HG02678 (cell line): Measurements from ENCODE around the gene SMIM5.
A peak's percentile ranks its signal among the peaks of the same experiment; 100 is the strongest.

Experiments
- ATAC-seq: cut with Tn5 transposase; IDR thresholded peaks from one replicate; pipeline ENCODE4 v1.9.1; 2021; ENCODE audit warnings: mild to moderate bottlenecking, moderate library complexity; ENCODE audit not compliant: unreplicated experiment

SMIM5 gene

DNA sequence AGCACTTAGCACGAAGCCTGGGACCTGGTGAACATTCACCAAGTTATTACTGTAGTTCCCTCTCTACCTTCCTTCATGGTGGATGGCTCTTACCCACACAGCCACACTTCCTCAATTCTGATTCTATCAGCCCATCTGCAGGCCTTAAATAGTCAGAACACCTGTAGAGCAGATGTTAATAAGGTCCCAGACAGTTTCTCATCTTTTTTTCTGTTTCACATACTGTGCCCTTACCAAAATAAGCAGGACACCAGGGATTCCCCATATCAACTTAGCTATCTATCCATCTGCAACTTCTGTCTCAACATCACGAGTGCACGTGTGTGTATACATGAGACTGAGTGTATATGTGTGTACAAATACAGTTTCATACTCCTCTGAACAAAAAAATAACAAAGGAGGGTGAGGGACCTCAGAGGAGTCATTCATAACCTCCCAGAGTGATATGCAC, 30.9 kb downstream of the SMIM5 start:
- peak; percentile 67 for ATAC-seq

DNA sequence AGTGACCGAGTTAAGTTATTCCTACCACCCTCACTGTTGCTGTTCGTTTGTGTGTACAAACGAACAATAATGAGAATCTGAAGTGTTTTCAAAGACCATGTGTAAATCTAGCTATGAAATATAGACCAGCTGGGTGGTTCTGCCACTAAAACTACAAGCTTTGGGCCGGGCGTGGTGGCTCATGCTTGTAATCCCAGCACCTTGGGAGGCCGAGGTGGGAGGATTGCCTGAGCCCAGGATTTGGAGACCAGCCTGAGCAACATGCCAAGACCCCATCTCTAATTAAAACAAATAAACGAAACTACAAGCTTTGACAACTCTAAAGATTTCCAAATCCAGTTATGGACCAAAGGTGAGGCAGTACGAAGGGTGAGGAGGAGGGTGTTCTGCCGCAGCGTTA, 32.7 kb downstream of the SMIM5 start:
- ATAC-seq, result no peak

DNA sequence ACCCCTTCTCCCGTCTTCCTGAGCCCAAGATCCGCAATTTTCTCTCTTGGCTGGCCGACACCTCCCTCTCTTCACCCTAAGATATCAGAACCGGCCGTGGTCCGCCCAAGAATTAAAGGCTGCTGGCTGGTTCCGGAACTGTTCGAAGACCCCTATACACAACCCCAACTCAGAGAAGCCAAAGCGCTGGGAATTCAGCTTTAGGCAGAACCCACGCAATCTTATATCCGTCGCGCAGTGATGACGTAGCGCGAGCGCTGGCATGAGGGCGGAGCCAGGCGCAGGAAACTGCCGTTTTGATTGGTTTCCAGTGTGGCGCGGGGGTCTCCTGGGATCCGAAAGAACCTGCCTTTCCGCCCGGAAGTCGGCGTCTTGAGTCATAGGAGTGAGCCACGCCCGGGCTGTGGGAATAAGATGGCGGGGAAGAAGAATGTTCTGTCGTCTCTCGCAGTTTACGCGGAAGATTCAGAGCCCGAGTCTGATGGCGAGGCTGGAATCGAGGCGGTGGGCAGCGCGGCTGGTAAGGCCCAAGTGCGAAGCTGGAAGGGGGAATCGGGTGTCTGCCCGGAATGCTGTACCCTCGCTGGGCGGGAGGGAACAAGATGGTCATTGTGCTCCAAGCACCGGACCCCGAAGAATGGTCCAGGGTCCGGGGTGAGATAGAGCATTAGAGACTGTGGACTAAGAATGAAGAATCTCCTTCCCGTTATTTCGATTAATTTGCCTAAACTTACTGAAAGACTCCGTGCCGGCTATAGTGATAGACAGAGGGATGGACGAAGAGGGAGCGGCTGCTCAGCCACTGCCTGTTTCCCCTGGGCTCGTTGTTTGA, 33.9 kb downstream of the SMIM5 start, which contains the start of the genes RECQL5 and SAP30BP:
RECQL5 (minus strand) TSS at position 196 of the 832 bp plus-strand sequence. CDS start 597 bp downstream, outside the sequence.
SAP30BP (plus strand) TSS at position 380 of the 832 bp plus-strand sequence; CDS start at position 415, 35 bp downstream.
- ATAC-seq, result peak; percentile 78

DNA sequence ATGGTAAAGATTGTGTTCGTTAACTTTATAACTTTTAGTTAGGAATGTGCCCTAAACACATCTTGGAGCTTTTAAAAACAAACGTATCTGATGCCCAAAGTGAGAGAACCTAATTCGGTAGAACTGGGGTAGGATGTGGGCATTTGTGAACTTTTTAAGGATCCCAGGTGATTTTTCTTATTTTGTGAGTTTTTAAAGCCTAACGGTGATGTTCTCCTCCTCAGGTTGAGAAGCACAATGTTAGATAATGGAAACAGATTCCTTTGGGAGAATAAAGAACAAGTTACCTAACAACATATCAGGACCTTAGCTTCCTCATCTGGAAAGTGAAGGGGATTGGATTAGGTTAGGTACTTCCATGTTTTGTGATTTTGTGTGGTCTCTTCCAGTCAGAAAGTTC, 34.6 kb downstream of the SMIM5 start:
- no peak for ATAC-seq

DNA sequence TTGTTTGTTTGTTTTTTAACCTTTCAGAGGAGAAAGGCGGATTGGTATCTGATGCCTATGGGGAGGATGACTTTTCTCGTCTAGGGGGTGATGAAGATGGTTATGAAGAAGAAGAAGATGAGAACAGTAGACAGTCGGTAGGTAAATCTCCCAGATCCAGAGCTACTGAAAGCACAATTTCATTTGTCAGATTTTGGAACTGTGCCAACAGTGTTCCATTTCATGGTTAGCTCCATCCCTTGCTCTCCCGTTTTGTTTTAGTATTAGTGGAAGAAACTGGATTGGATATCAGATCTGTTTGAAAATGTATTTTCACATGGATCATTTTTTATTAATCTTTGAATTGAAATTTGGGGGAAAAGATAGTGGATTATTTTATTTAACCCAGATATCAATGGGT, 35.3 kb downstream of the SMIM5 start:
- no peak for ATAC-seq

DNA sequence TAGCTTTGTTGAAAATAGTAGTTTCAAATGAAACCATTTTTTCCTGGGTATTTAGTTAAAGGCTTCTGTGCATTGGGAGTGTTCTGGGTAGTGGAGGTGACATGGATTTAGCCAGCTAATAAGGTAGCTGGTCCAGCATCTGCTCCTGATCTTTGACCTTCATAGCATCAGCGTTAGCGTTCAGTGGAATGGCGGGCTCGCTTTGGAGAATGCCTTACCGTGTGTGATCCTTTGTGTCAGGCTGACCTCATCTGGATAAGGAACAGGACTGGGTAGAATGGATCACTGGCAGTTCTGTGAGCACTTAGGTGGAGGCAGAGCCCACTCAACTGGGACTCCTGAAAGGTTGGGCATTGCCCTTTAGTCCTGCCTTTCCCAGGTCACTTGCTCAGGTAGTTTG, 37.6 kb downstream of the SMIM5 start:
- ATAC-seq, result no peak

DNA sequence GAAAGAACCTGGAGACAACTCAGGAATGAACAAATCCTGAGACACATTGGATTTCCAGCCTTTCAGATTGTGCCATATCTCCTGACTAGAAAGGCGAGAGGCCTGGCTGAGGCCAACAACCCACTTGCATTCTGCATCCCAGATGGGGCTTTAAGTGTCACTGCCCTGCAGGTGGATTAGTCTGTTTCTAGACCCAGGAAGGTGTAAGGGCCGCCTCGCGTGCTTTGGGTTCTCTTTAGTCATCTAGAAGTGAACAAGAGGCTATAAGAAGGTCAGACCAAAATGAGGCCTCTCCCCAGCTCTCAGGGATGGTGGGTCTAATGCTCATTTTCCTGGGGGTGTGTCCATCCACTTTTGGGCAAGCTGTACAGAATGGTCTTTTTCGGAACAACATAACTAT, 38.8 kb downstream of the SMIM5 start:
- no peak for ATAC-seq

DNA sequence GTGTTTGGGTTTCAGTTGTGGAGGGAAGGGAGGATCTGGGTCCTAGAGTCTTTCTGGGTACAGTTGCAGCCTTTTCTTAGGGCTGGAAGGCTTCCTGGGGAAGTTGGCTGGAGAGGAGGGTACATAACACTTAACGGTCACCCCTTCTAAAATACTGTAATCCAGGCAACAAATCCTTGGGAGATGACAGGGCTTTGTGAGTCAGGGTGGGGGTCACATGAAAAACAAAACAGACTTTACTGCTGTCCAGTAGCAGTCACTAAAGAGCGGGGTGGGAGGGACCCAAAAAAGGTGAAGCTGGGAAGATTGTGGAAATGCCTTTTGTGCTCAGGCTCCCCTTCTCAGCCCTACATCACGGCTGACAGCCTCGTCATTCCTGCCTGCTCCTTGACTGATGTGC, 40.3 kb downstream of the SMIM5 start:
- no peak for ATAC-seq

DNA sequence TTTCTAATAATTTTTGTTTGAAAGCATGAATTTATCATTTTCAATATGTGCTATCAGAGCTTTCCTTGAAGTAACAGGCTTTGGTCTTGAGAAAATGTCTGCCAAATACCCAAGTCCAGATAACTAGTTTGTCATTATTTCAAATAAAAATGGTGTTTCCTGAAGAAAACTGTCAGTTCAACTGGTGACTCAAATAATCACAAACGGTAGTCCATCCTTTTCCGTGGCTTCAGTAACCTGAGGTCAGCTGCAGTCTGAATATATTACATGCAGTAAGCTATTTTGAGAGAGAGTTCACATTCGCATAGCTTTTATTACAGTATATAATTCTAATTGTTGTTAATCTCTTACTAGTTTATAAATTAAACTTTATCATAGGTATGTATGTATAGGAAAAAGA, 43.2 kb downstream of the SMIM5 start:
- no peak for ATAC-seq

DNA sequence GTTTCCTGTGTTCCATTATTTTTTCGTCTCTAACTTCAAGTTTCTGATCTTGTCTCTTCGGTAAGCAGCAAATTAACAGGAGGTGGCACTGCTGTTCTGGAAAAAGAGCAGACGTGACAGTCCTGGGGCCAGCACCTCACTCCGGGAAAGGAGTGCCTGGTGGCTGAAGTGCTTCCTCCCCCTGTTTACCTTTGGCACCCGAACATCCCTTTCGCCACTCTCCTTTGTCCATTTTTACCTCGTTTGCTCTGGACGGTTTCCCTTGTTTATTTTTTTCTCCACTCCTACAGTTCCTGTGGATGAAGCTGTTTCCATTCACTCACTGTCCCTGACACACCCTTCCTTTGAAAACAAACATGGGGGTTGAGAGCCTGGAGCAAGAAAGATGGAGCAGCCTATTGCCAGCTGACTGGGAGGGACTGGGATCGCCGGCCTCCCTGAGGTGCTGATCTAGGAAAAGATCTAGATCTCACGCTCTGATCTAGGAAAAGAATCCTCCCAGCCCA, 46.5 kb downstream of the SMIM5 start:
- no peak for ATAC-seq

DNA sequence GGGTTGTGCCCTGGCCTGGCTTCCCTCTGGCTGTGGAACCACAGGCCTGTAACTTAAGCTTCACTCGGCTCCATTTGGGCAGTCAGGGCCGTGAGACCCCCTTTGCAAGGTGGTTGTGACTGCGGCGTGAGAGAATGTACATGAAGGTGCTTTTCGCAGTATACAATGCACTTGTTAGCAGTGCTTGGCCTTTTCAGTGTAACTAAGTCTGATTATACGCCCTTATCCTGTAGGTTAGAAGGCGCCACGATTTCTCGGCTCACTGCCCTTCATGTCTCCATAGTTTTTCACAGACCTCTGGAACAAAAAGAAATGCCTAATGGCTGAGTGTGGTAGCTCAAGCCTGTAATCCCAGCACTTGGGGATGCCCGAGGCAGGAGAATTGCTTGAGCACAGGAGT, 47.2 kb downstream of the SMIM5 start:
- no peak for ATAC-seq

DNA sequence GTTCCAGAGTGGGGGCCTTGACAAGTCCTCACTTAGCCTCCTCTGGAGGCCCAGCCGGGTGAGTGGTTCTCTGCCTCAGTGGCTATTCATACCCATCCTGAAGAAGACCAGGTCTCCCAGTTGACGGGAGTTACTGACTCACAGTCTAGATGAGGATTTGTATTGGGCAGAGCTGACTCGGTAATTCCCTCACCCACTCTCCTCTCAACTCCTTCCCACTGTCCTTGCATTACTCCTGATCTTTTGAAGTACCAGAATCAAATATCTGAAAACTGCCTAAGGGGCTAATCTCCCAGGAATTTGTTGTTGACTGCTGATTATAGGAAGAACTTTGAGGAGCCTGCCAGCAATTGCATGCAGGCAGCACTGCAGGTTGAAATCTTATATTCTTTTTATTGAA, 48.1 kb downstream of the SMIM5 start:
- ATAC-seq, result no peak

DNA sequence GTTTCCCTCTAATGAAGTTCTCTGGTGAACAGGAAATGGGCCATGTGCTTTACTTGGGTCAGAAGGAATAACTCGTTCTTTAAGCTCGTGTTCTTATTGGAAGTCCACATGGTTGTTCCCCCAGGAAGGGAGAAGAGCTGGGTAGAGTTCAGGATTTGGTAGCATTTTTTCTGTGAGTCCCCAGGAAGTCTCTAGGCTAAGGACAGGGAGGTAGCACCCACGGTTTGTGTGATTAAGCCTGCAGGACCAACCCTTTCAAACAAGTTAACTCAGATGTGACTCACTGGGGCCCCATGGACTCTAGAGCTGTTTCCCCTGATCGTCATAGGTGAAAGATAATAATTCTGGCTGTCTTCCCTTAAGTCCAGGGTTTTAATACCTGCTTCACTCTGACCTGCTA, 50.3 kb downstream of the SMIM5 start:
- no peak for ATAC-seq

DNA sequence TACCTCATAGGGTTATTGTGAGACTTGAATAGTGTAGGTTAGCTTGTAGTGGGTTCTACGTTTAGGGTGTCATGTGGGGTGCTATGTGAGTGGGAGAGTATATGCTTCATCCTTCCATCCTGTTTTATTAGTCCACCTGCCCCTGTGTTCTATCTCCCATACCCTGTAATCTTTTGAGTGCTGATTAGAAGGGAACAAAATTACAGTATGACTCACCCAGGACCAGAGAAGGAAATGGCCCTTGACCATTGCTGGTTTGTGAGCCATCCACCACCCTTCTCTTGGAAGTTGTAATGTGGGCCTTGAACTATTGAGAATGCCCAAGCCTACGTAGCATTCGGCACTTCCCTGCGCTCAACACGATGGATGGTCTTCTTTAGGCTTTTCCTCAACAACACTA, 51.0 kb downstream of the SMIM5 start:
- ATAC-seq, result no peak

DNA sequence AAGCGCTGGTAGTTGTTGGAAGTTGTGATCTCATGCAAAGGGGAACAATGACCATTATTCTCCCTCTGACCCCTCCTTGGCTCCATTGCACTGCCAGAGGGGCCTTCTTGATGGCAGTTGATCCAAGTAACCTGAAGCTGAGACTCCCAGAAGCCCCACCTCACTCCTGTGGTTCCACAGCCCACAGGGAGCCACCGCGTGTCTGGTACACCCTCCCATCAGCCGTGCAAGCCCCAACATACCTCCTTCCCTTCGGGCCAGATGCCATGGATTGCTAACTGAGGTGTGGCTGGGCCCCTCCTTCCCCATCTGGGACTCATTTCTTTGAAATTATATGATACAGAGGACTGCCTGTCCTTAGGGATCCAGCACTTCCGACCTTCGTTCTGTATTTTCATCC, 51.7 kb downstream of the SMIM5 start:
- ATAC-seq, result no peak

DNA sequence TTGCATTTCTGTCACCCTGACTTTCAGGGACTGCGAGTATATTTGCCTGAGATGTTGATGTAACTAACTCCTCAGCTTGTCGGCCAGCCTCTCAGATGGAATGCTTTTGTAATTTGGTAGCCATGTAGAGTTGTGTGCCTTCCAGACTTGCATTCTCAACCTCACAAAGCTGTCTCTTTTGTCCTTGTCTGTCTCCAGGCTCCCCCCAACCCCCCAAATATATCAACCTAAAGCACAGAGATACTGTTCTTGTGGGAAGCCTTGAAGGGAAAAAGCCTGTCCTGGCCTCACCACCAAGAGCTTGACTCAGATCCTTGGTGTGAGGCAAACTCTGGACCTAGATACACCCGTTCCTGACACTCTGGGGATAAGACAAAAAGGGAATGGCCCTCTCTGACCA, 52.3 kb downstream of the SMIM5 start:
- ATAC-seq, result no peak

DNA sequence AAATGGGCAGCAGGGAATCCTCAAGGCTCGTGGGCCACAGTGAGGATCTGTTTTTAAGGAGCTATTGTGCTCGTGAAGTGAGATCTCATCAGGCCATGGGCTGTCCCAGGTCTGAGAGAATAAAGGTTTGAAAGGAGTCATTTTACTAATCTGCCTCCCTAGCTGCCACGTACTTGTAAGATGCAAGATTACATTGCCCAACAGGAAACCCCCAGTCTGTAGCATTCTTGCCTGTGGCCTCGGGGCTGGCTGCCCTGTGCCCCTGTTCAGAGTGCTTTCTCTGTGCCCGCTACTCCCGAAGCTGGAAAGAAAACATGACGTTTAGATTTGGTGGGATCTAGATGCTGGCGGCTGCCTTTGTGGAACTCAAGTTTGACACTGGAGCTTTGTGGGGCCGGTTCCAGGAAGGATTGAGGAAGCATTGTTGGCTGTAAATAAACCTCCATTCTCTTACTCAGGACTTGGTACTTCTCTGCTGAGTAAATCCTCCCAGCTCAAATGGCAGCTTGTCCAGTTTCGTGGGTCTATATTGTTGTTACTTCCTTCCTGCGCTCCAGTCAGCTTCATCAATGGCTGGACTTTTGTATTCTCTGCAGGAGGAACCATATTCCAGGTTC, 55.1 kb downstream of the SMIM5 start:
- no peak for ATAC-seq

DNA sequence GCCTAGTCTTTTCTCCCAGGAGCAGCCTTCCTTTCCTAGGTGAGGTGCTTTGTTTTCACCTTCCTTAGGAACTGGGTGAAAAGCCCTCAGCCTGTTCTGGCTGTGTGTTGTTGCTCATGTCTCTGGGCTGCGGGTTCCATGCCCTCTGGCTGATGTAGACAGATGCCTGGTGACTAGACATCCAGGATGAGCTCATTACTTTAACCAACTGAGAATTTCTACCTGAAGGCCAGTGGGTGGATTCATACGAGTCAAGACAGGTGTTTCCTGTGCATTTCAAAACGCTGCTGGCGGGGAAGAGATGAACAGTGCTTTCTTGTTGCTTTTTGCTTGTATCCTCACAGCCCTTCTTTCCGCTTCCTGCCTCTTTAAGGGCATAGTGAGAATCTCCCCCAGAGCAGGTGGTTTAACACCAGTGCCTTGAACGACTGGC, 56.2 kb downstream of the SMIM5 start:
- peak; percentile 70 for ATAC-seq
